SKM-1 treated with dmso at 0.1 percent for 144 hours (cell line): ENCODE measurements around the gene OR2AG2.
A peak's percentile ranks its signal among the peaks of the same experiment; 100 is the strongest.
"Not testable (repeated sequence)": the region's sequence is repeated elsewhere in the genome, so short reads cannot be mapped to it uniquely, and the experiment has no call there.

Experiments used
- DNase-seq: peaks from one replicate; lab custom pipeline; 2025; ENCODE audit not compliant: unreplicated experiment; lab: John Stamatoyannopoulos, UW

OR2AG2 gene

GRCh38 chr11:6771926-6772893 lies at the start of gene OR2AG2:
Gene OR2AG2, minus strand, starts transcription at chr11:6771976. Its CDS starts 3,019 bp downstream, at chr11:6768957.
- DNase-seq: peak; percentile 88

- no peak for DNase-seq
Measured at GRCh38 chr11:6818967-6819366, 47.2 kb upstream of the OR2AG2 start.

GRCh38 chr11:6817694-6818093 lies 45.9 kb upstream of the OR2AG2 start:
- DNase-seq: no peak

GRCh38 chr11:6813656-6814055 lies 41.9 kb upstream of the OR2AG2 start:
- DNase-seq: no peak

GRCh38 chr11:6812390-6813005 lies 40.7 kb upstream of the OR2AG2 start:
- peak; percentile 54 for DNase-seq

- not testable (repeated sequence) for DNase-seq
Measured at GRCh38 chr11:6801075-6801474, 29.3 kb upstream of the OR2AG2 start.

DNA sequence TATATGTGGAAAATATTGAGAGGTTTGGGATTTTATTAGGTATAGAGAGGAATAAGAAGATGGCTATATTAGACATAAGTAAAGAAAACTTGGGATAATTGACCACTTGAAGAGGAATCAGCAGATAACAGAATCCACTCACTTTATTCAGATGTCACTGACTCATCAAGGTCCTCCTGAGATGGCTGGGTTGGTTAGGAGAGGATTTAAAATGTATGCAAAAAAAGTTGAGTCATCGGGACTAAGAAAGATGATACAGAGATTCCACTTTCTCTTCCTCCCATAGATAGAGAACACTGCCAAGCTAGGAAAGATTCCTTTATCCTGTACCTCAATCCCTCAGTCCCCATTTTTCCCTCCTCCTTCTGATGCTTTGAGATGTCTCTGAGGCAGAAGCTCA lies 27.6 kb upstream of the OR2AG2 start, which contains the start of gene OR6A2:
Gene OR6A2 (minus strand): TSS at position 288 of the 400 bp plus-strand sequence. CDS start 3,981 bp downstream, outside the sequence.
- DNase-seq: no peak

DNA sequence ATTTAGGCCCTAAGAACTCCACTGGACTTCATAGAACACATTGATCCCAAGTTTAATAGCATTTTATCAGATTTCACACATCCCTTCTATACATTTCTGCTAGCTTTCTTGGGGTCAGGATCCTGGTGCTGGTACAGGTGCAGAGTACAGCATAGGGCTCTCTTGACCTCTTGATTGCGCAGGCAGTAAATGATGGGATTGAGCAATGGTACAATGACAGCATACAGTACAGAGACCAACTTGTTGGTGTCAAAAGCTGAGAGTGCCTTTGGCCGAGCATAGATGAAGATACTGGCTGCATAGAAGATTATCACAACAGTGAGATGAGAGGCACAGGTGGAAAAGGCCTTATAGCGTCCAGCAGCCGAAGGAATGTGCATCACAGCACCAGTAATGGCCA lies 22.9 kb upstream of the OR2AG2 start:
- no peak for DNase-seq

DNA sequence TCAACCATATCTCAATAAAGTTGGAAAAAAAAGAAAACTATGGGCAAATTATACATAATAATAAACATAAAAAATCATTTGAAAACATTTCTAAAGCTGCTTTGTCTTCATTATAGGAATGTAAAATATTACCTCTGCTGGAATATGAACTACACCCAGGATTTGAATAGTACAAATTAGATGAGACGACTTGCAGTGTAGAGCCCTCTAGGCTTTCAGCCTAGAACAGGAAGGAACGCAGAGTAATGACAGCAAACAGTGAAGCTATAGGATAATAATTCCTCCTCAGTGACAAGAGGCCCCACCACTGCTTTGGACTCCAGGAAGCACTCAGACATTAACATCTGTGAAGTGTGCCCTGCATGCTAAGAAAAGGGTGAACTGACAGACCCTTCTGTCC lies 18.8 kb upstream of the OR2AG2 start:
- no peak for DNase-seq

- no peak for DNase-seq
Measured at GRCh38 chr11:6782720-6783119, 10.9 kb upstream of the OR2AG2 start, which contains the start of gene OR2AG1. Gene OR2AG1, plus strand, starts transcription at chr11:6783020. Its CDS starts 2,018 bp downstream, at chr11:6785038.

DNA sequence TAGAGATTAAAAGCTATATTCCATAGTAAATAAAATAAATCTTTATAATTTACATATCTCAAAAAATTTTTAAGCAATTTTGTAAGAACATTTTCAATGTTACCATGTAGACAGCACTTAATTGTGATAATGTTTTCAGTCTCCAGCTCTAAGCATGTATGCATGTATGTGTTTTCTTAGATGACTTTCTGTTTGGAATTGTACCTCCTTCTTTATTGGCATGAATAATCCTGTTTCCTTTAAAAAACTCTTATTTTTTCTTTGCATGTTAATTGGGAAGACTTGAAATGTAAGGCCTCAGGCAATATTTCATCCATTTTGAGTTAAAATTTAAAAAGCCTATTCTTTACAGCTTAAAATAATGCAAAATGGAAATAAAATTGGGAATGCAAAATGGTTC lies 9.1 kb upstream of the OR2AG2 start:
- DNase-seq: no peak

DNA sequence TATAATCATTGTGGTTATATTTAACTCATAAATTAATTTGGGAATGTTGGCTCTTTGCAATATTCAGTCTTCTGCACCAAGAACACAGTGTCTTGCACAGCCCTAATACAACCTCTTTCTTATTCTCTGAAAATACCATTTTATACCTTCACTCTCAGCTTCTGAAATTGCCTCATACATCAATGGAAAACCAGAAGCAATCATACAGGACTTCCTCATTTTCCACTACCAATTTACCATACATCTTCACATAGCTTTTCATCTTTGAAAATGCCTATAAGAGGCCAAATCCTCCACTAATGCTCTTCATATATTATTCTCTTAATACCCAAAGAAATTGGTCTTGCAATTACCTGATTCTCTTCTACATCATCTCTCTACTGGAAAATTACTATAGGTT lies 6.7 kb upstream of the OR2AG2 start:
- peak; percentile 66 for DNase-seq

GRCh38 chr11:6757373-6757967 lies 14.3 kb downstream of the OR2AG2 start:
- DNase-seq: peak; percentile 60

DNA sequence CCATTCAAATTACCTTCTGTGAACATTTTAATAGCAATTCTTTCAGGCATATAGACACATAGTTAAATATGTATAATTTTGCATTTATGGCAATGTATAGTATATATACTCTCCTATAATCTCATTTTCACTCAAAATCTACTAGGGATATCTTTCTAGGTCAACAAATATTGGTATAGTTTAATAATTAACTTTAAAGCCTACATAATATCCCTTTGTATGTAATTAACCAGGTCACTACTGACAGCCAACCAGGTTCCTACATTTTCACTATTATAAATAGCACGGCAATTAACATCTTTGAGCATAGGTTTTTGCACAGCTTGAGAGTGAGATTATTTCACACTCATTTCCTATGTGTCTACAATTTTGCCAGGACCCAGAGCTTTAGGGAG lies 15.8 kb downstream of the OR2AG2 start:
- DNase-seq: no peak

DNA sequence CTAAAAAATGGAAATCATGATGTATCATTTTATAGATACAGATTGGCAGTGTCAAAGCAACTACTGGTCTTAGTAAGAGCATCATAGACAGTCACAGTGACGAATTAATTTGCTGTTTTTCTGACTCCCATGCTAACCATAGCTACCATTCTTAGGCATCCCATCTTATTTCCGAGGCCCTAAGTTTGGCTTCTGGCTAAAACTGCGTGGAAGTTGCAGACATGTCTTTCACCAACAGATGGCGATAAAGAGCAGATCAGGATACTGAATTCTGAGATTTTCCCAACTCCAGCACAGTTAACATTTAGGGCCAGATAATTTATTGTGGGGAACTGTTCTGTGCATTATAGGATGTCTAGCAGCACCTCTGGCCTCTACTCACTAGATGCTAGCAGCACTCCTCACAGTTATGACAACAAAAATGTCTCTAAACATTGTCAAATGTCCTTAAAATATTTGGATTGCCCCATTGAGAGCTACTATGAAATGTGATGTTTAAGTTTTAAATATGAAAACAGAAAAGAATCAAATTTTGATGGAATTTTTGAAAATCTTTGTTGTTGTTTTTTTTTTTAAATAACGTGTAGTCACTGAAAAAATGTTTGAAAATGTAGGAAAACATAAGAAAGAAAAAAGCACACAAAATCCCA lies 16.3 kb downstream of the OR2AG2 start:
- DNase-seq: peak; percentile 13

GRCh38 chr11:6747097-6747668 lies 24.6 kb downstream of the OR2AG2 start:
- DNase-seq: no peak

DNA sequence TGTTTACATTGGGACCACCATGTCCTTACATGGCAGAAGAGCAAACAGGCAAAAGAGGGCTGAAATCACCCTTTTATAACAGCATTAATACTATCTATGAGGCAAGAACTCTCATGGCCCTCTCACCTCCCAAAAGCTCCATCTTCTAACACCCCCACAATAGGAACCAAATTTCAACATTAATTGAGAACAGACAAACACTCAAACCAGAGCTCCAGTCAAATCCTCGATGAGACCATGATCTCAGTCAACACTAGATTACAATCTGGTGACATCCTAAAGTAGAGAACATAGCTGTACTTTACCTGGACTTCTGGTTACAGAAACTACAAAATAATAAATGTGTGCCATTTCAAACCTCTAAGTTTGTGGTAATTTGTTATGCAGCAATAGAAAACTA lies 25.1 kb downstream of the OR2AG2 start:
- no peak for DNase-seq

- no peak for DNase-seq
Measured at GRCh38 chr11:6746086-6746618, 25.6 kb downstream of the OR2AG2 start.

GRCh38 chr11:6745465-6746015 lies 26.2 kb downstream of the OR2AG2 start:
- DNase-seq: peak; percentile 11

DNA sequence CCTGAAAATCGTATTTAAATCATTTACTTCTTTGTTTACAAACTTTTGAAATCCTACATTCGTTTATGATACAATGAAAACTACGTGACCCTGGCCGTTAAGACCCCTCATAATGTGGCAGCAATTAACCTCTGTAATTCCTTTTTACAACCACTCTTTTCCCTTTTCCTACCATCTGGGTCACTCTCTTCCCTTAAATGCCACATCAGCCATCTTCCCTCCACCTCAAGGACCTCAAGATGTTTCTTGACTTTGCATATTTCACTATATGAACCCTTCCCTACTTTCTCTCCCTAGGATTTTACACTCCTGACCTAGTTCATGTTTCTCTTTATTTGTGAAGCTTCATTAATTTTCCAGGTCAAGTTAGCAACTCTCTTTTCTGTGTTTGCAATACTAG lies 26.8 kb downstream of the OR2AG2 start:
- DNase-seq: no peak
